Dendritic cell treated with granulocyte-macrophage colony-stimulating factor and Interleukin-4, amounts not matched to agents 40 ng/mL and 50 ng/mL, for 4 days (primary cell): Measurements from ENCODE around the gene ARID5B.

Experiments used
- H3K27ac Mint-ChIP-seq: one replicate; pipeline ENCODE4 v1.8.0; 2022; ENCODE audit warnings: mild to moderate bottlenecking, mixed read lengths
- H3K27me3 Mint-ChIP-seq: one replicate; pipeline ENCODE4 v1.8.0; 2022; ENCODE audit warnings: mild to moderate bottlenecking, mixed read lengths
- H3K36me3 Mint-ChIP-seq: one replicate; pipeline ENCODE4 v1.8.0; 2022; ENCODE audit warnings: low read depth, mixed read lengths
- H3K4me1 Mint-ChIP-seq: one replicate; pipeline ENCODE4 v1.8.0; 2022; ENCODE audit warnings: low read depth, mixed read lengths
- H3K4me3 Mint-ChIP-seq: one replicate; pipeline ENCODE4 v1.8.0; 2022; ENCODE audit warnings: mild to moderate bottlenecking, moderate library complexity, mixed read lengths
- H3K9me3 Mint-ChIP-seq: one replicate; pipeline ENCODE4 v1.8.0; 2022; ENCODE audit warnings: mixed read lengths
- intact Hi-C: fragments of 100-400 bp; cut with micrococcal nuclease; formaldehyde crosslinking; loops from one replicate; pipeline ENCODE4 v1.15.0; 2022

ARID5B gene

DNA sequence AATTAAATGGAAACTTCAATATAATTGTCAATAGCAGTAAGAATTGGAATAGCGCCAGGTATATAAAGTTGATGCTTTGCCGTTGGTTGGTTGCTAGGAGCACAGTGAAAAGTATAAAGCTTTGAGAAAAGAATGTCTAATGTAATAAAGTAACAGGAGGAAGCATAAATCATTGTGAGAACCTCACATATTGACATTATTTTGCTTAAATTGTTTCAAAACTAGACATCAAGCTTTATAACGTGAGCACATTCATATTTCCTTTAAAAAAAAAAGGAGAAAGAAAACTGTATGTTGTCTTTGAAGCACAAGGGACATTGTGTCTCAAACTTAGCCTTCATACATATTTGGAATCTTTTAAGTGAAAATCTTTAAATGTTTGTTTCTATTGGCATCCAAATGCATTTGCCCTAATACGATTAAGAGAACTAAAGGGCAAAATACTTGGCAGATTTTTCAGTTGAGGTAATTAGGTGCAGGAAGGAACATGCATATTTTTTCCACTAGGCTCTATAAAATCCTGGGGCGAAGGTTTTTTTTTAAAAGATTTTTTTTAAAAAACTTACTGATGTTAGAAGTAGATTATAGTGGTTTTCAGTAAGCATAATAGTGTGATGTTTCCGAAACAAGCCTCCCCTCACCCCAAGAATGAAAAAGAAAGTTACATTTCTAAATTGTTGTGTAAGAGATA lies 92.4 kb downstream of the ARID5B start:
- H3K36me3 Mint-ChIP-seq: peaks cover 16% of the 10 kb centered on the region
- no peaks in the 10 kb centered on the region for H3K27me3 Mint-ChIP-seq
- H3K4me1 Mint-ChIP-seq: peaks cover 31% of the 10 kb centered on the region
- peak overlapping the region; percentile 93 for H3K27ac Mint-ChIP-seq
- no peak overlapping the region for H3K4me3 Mint-ChIP-seq
- intact Hi-C loops: loop anchor here (5.0 kb wide), 1 partner anchor 92 kb away; the partner anchor contains the start of gene ARID5B
- peaks cover 8% of the 10 kb centered on the region for H3K9me3 Mint-ChIP-seq

DNA sequence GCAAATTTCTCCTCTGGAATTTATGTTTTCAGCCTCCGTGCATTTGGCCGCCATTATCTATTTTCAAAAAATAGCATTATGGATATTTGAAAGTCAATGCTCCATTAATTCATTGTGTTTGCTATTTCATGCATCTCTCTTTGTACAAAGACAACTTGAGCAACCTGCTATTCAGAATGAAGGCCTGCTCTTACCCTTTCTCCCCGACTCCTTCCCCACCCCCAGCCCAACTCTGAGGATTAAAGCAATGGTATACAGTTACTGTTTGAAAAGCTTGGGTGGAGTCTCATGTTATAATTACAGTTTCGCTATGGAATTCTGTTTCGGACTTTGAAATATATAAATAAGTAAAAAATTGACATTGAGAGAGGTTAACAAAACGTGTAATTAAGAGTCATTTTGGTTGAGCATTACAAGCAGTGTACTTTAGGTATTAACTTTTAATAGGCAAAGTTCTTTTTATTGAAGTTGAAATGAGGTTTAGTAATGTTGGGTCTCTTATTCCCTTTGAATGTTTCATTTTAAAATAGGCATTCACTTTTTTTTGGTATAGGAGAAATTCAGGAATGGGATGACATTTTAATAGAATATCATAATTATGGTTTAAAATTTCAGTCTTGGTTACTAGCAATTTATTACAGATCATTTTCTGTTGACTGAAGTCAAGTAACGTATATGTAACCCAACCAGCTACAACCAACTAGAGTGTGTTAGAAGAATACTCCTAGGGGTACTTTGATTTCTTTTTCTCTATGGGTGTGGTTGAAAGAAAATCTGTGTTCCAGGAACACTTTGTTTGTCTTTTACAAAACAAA lies 93.1 kb downstream of the ARID5B start:
- Mint-ChIP-seq H3K36me3 (peaks cover 18% of the 10 kb centered on the region), H3K4me1 (peaks cover 32% of the 10 kb centered on the region), H3K27me3 (no peaks in the 10 kb centered on the region), H3K9me3 (peaks cover 15% of the 10 kb centered on the region), H3K4me3 (no peak overlapping the region), H3K27ac (no peak overlapping the region)
- intact Hi-C loops: loop anchor here (5.0 kb wide), 1 partner anchor 92 kb away; the partner anchor contains the start of gene ARID5B

DNA sequence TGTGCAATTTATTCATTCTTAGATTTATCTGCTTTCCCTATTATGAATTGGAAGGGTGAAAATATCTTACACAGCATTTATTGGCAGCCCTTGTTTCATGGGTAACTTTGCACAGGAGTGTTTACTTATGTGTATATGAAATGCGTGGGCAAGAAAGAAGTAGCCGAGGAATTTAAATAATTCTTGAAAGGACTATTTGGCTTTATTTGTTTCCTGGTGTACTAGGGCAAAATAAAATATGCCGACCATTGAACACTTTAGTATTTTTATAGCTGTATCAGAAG lies 93.7 kb downstream of the ARID5B start:
- Mint-ChIP-seq H3K4me1 (peaks cover 28% of the 10 kb centered on the region), H3K36me3 (peaks cover 24% of the 10 kb centered on the region), H3K27ac (no peak overlapping the region), H3K4me3 (no peak overlapping the region), H3K27me3 (no peaks in the 10 kb centered on the region), H3K9me3 (peaks cover 20% of the 10 kb centered on the region)
- intact Hi-C loops: no loop called here

DNA sequence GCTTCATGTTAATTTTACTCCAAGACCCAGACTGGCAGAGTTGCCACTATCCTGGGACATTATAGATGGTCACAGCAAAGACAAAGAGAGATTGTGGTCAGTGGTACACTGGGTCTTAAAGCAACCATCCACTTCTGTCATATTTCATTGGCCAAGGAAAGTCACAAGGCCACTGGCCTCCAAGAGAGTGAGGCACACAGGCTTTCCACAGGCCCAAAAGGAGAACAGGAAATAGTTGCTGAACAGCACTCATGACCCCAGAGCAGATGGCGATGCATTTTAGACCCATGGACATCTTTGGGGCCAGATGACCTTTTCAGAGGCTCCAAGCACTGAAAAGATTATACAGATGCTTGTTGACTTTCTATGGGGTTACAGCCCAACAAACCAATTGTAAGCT lies 97.4 kb downstream of the ARID5B start:
- Mint-ChIP-seq H3K4me3 (no peak overlapping the region), H3K4me1 (peaks cover 22% of the 10 kb centered on the region), H3K9me3 (peaks cover 20% of the 10 kb centered on the region), H3K27ac (no peak overlapping the region), H3K36me3 (peaks cover 51% of the 10 kb centered on the region), H3K27me3 (no peaks in the 10 kb centered on the region)
- intact Hi-C loops: no loop called here

DNA sequence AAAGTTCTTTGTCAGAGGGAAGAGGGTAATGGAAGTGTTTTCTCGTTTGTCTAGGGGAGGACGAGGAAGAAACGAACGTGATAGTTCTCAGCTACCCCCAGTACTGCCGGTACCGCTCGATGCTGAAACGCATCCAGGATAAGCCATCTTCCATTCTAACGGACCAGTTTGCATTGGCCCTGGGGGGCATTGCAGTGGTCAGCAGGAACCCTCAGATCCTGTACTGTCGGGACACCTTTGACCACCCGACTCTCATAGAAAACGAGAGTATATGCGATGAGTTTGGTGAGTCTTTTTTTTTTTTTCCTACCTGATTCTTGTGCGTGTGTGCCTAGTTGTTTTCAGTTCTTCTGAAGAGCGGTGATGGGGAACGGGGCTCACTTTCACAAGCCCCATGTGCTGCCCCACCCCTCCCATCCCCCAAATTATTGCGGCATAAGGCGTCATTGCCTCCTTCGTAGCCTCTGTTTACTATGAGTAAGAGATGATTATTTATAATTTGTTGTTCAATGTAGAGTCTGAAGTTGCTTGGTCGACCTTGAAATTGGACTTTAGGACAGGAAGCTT lies 98.6 kb downstream of the ARID5B start:
- H3K27ac Mint-ChIP-seq: no peak overlapping the region
- peaks cover 51% of the 10 kb centered on the region for H3K36me3 Mint-ChIP-seq
- no peaks in the 10 kb centered on the region for H3K27me3 Mint-ChIP-seq
- peaks cover 20% of the 10 kb centered on the region for H3K9me3 Mint-ChIP-seq
- no peak overlapping the region for H3K4me3 Mint-ChIP-seq
- intact Hi-C loops: no loop called here
- peaks cover 27% of the 10 kb centered on the region for H3K4me1 Mint-ChIP-seq

DNA sequence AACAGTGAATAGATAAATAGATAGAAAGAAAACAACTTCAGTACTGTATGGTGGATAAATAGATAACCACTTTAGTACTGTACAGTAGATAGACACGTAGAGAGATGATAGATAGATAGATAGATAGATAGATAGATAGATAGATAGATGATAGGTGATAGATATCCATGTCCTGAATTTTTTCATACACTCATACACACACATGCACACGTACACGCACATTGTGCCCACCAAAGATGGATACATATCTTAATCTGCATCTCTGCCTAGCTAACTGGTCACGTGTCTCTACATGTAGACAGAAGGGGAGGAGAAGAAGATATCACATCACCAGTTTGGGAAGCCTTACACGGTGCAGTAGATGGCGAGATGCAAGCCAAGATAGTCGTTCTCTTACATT lies 99.2 kb downstream of the ARID5B start:
- Mint-ChIP-seq H3K4me1 (peaks cover 27% of the 10 kb centered on the region), H3K4me3 (no peak overlapping the region), H3K9me3 (peaks cover 20% of the 10 kb centered on the region), H3K27me3 (no peaks in the 10 kb centered on the region), H3K36me3 (peaks cover 57% of the 10 kb centered on the region), H3K27ac (no peak overlapping the region)
- intact Hi-C loops: no loop called here

DNA sequence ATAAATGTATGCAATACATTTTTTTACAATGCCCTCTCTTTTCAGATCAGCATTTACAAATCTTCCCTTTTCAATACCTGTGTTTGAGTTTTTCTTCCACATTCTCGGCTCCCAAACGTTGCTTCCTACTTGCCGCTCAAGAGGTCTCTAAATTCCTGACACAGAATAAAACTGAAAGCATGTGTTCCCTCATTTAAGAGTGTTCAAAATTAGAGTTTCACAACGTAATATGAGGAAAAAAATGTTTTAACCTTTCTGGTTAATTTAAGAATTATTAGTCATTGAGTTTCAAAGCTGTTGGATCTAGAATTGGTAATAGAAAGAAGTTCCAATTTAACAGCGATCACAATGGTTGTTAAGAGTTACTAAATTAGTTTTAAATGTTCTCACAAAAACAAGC lies 100.4 kb downstream of the ARID5B start:
- Mint-ChIP-seq H3K4me1 (peaks cover 26% of the 10 kb centered on the region), H3K36me3 (peaks cover 61% of the 10 kb centered on the region), H3K27me3 (no peaks in the 10 kb centered on the region), H3K4me3 (no peak overlapping the region), H3K27ac (no peak overlapping the region), H3K9me3 (peaks cover 20% of the 10 kb centered on the region)
- intact Hi-C loops: no loop called here

DNA sequence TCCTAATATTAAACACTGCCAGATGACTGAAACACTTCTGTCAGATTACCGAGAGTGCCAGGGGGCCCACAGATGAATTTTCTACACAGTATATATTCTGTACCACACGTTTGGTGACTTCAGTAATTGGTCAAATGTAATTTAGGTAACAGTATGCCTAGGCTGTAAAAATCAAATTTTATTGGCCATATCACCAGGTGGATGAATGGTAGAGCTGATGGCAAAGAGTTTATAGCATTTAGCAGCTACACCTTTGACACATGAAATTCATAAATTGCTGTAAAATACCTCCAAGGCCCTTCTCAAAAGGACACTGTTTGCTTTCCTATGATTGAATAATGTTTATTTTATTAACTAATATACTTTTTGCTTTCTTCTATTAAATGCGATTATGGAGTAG lies 101.3 kb downstream of the ARID5B start:
- Mint-ChIP-seq H3K27me3 (no peaks in the 10 kb centered on the region), H3K4me1 (peaks cover 24% of the 10 kb centered on the region), H3K9me3 (peaks cover 20% of the 10 kb centered on the region), H3K36me3 (peaks cover 56% of the 10 kb centered on the region), H3K4me3 (no peak overlapping the region), H3K27ac (no peak overlapping the region)
- intact Hi-C loops: no loop called here

DNA sequence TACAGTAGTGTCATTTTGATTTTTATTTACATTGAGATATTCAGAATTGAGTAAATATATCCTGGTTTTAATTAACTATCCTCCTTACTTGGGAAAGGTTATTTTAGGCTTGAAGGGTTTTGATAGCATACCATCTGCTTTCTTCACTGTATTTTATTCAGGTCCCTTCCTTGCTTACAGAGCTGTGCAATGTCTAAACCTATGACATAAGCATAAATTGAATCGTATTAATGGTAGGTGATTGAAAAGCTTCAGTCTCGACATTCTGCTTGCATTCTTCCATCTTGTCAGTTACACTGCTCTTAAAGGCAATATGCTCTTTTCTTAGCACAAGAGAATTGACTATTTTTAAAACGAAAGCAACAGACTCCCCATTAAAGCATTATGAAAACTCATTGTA lies 102.5 kb downstream of the ARID5B start:
- Mint-ChIP-seq H3K27ac (no peak overlapping the region), H3K4me1 (peaks cover 18% of the 10 kb centered on the region), H3K27me3 (no peaks in the 10 kb centered on the region), H3K9me3 (peaks cover 10% of the 10 kb centered on the region), H3K4me3 (no peak overlapping the region), H3K36me3 (peaks cover 47% of the 10 kb centered on the region)
- intact Hi-C loops: no loop called here

DNA sequence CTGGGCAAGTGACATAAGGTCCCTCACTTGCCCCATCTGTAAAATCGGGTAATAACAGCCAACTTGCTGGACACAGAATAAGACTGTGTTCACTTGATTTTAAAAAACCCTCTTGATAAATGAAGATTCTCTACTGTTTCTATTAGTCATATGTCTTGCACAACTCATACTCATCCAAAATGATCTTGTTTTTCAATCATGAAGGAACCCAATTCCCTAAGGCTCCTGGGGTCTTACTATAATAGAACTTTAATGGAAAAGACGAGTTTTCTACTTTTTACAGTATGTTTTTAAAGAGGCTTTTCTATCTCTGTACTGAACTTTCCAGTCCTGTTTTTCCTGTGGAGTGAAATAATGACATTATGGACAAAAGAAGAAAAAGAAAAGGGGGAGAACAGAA lies 103.8 kb downstream of the ARID5B start:
- H3K27ac Mint-ChIP-seq: no peak overlapping the region
- H3K4me3 Mint-ChIP-seq: no peak overlapping the region
- no peaks in the 10 kb centered on the region for H3K9me3 Mint-ChIP-seq
- peaks cover 24% of the 10 kb centered on the region for H3K4me1 Mint-ChIP-seq
- no peaks in the 10 kb centered on the region for H3K27me3 Mint-ChIP-seq
- intact Hi-C loops: no loop called here
- peaks cover 38% of the 10 kb centered on the region for H3K36me3 Mint-ChIP-seq

DNA sequence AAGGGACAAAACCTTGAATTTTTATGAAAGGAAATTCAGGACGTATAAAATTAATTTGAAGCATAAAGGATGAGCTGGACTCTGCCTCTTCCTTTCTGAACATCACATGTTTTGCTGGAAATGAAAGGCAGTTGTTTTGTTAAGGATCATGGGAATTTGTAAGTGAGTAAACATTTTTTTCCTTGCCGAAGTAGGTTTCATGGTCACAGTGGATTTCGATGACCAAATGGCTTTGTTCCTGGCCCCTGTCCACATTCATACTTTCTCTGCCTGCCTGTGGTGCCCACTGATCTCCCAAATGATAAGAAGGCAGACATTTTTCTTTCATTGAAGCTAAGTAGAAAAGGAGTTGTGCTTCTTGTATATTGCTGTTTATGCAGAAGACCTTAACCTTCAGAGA lies 104.2 kb downstream of the ARID5B start:
- peaks cover 34% of the 10 kb centered on the region for H3K36me3 Mint-ChIP-seq
- no peak overlapping the region for H3K4me3 Mint-ChIP-seq
- H3K4me1 Mint-ChIP-seq: peaks cover 24% of the 10 kb centered on the region
- H3K27ac Mint-ChIP-seq: no peak overlapping the region
- intact Hi-C loops: no loop called here
- no peaks in the 10 kb centered on the region for H3K27me3 Mint-ChIP-seq
- H3K9me3 Mint-ChIP-seq: no peaks in the 10 kb centered on the region

DNA sequence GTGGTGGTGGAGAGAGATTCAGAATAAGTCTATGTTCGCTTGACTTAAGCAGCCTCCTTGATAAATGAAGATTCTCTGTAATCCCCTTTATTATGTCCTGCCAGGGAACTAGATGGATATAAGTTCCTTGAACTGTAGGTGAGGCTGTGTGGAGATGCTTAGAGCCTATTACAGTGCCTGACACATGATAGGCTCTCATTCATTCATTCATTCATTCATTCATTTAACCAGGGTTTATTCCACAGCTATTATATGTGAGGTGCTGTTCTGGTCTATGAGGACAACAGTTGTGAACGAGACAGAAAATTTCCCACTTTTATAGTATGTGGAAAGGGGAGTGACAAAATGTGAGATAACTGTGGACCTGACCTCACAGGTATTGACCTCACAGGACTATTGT lies 105.6 kb downstream of the ARID5B start:
- intact Hi-C loops: no loop called here
- no peaks in the 10 kb centered on the region for H3K27me3 Mint-ChIP-seq
- H3K4me1 Mint-ChIP-seq: peaks cover 15% of the 10 kb centered on the region
- no peak overlapping the region for H3K4me3 Mint-ChIP-seq
- H3K27ac Mint-ChIP-seq: no peak overlapping the region
- peaks cover 29% of the 10 kb centered on the region for H3K36me3 Mint-ChIP-seq
- no peaks in the 10 kb centered on the region for H3K9me3 Mint-ChIP-seq

DNA sequence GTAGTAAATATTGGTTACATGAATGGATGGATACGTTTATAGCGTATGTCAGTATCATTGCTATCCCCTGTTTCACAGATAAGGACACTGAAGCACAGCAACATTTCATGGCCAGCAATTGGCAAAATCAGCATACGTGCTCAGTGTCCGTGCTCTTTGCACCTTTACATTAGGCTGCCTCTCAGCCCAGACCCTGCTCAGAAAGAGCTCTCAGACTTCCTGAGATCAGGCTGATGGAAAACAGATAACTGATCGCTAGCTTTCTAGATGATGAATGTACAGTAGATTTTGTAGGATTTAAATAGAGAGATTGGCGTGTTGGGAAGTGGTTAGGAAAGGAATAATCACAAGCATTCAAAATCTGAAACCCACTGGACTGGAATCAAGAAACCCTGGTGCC lies 106.7 kb downstream of the ARID5B start:
- H3K4me1 Mint-ChIP-seq: peaks cover 15% of the 10 kb centered on the region
- intact Hi-C loops: no loop called here
- no peaks in the 10 kb centered on the region for H3K27me3 Mint-ChIP-seq
- no peak overlapping the region for H3K4me3 Mint-ChIP-seq
- H3K36me3 Mint-ChIP-seq: peaks cover 29% of the 10 kb centered on the region
- H3K9me3 Mint-ChIP-seq: no peaks in the 10 kb centered on the region
- H3K27ac Mint-ChIP-seq: no peak overlapping the region

DNA sequence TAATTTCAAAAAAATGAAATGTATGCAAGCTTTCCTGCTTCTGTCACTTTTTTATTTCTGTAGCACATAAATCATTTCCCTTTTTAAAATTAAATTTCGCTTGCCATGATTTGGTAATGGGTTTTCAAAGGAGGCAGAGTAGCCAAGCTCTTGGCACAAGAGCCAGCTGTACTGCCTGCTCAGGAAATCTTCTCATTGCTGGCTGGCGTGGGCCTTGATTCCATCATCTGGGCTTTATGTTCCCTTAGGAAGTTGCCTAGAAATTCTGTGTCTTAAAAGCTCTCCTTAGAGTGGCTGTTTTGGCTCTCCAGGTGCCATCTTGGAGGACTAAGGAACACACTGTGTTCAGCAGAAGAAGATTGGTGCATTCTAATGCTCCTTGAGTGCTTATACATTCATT lies 107.4 kb downstream of the ARID5B start:
- no peak overlapping the region for H3K4me3 Mint-ChIP-seq
- no peaks in the 10 kb centered on the region for H3K27me3 Mint-ChIP-seq
- H3K4me1 Mint-ChIP-seq: peaks cover 15% of the 10 kb centered on the region
- H3K9me3 Mint-ChIP-seq: no peaks in the 10 kb centered on the region
- peaks cover 26% of the 10 kb centered on the region for H3K36me3 Mint-ChIP-seq
- intact Hi-C loops: no loop called here
- no peak overlapping the region for H3K27ac Mint-ChIP-seq
